ENCODE measurements around the gene SYNJ2.
"Not testable (repeated sequence)": the region's sequence is repeated elsewhere in the genome, so short reads cannot be mapped to it uniquely, and the experiment has no call there.

SYNJ2 gene

GRCh38 chr6:157954150-157955117 is 27.2 kb upstream of the SYNJ2 start:
- DNase-seq (ENCODE audit: low read depth in 3 of 3, low spot score in 1 of 3), result no peak

- no peak for DNase-seq (ENCODE audit: low read depth in 3 of 3, low spot score in 1 of 3)
These were observed 26.0 kb upstream of the SYNJ2 start for GRCh38 chr6:157955675-157956074.

- DNase-seq (ENCODE audit: low read depth in 3 of 3, low spot score in 1 of 3), result no peak
These were observed 25.4 kb upstream of the SYNJ2 start for GRCh38 chr6:157956171-157956730.

- no peak for DNase-seq (ENCODE audit: low read depth in 3 of 3, low spot score in 1 of 3)
These were observed 22.0 kb upstream of the SYNJ2 start for GRCh38 chr6:157959451-157960227.

GRCh38 chr6:157961153-157961831 is 20.4 kb upstream of the SYNJ2 start:
- DNase-seq (ENCODE audit: low read depth in 3 of 3, low spot score in 1 of 3), result no peak

- no peak for DNase-seq (ENCODE audit: low read depth in 3 of 3, low spot score in 1 of 3)
These were observed 19.7 kb upstream of the SYNJ2 start for GRCh38 chr6:157961832-157962575.

- DNase-seq (ENCODE audit: low read depth in 3 of 3, low spot score in 1 of 3), result no peak
These were observed 18.9 kb upstream of the SYNJ2 start for GRCh38 chr6:157962601-157963302.

- no peak for DNase-seq (ENCODE audit: low read depth in 3 of 3, low spot score in 1 of 3)
These were observed 17.6 kb upstream of the SYNJ2 start for GRCh38 chr6:157964100-157964499.

- no peak for DNase-seq (ENCODE audit: low read depth in 3 of 3, low spot score in 1 of 3)
These were observed 16.3 kb upstream of the SYNJ2 start for GRCh38 chr6:157965387-157965786.

- no peak for DNase-seq (ENCODE audit: low read depth in 3 of 3, low spot score in 1 of 3)
These were observed 15.1 kb upstream of the SYNJ2 start for GRCh38 chr6:157966589-157966977.

- DNase-seq (ENCODE audit: low read depth in 3 of 3, low spot score in 1 of 3), result no peak
These were observed 14.6 kb upstream of the SYNJ2 start for GRCh38 chr6:157967020-157967419.

GRCh38 chr6:157967486-157967885 is 14.2 kb upstream of the SYNJ2 start:
- DNase-seq (ENCODE audit: low read depth in 3 of 3, low spot score in 1 of 3), result no peak

- DNase-seq (ENCODE audit: low read depth in 3 of 3, low spot score in 1 of 3), result not testable (repeated sequence)
These were observed 9.5 kb upstream of the SYNJ2 start for GRCh38 chr6:157972177-157972576.

- DNase-seq (ENCODE audit: low read depth in 3 of 3, low spot score in 1 of 3), result no peak
These were observed 7.2 kb upstream of the SYNJ2 start for GRCh38 chr6:157974341-157974894.

- DNase-seq (ENCODE audit: low read depth in 3 of 3, low spot score in 1 of 3), result no peak
These were observed 6.7 kb upstream of the SYNJ2 start for GRCh38 chr6:157974967-157975366.

GRCh38 chr6:157975456-157975855 is 6.2 kb upstream of the SYNJ2 start:
- no peak for DNase-seq (ENCODE audit: low read depth in 3 of 3, low spot score in 1 of 3)

GRCh38 chr6:157976345-157977175 is 5.1 kb upstream of the SYNJ2 start:
- no peak for DNase-seq (ENCODE audit: low read depth in 3 of 3, low spot score in 1 of 3)

GRCh38 chr6:157977176-157977804 is 4.4 kb upstream of the SYNJ2 start:
- DNase-seq (ENCODE audit: low read depth in 3 of 3, low spot score in 1 of 3), result no peak
